ENCODE measurements around the gene GPBAR1. TPM values are rescaled to one million over a fixed set of nuclear protein-coding genes. Genes with fewer than 3 reads are reported as not detected.

Gene GPBAR1
- total RNA-seq, 1 donor from 2014 or later, result under 0.01 TPM

DNA sequence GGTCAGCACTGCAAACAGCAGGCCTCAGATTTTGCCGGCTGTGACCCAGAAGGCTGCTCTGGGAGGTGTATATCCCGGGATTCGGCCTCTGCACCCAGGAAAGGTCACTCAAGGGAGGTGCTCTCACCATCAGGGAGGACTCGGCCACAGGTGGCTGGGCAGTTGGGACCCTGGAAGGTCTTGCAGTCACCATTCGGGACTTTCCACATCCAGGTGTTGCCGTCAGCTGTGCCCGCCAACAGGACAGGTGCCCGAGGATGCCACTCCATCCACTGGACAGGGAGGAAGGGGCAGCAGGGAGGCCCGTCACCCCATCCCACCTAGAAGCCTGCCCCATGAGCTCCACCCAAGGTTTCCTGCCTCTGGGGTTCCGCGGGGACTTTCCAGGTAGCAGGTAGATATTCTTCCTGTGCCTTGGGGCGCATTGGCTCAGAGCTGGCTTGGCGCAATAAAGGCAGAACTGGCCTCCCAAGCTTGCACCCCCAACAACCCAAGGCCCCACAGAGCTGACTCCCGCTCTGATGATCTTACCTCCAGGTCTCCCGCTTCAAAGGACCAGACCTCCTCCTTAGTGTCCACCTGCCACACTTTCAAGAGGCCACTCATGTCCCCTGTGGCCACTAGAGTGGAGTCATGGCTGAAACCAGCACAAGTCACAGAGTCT, 5.6 kb downstream of the GPBAR1 start:
- H3K27me3 ChIP-seq (ENCODE audit: control insufficient read depth, insufficient read depth, low read length), result no peaks in the 10 kb centered on the region
- H3K4me3 ChIP-seq (ENCODE audit: low read depth, low read length), result no peak overlapping the region
- FAIRE-seq, result no peak
- TF ChIP-seq, protein P1, sequence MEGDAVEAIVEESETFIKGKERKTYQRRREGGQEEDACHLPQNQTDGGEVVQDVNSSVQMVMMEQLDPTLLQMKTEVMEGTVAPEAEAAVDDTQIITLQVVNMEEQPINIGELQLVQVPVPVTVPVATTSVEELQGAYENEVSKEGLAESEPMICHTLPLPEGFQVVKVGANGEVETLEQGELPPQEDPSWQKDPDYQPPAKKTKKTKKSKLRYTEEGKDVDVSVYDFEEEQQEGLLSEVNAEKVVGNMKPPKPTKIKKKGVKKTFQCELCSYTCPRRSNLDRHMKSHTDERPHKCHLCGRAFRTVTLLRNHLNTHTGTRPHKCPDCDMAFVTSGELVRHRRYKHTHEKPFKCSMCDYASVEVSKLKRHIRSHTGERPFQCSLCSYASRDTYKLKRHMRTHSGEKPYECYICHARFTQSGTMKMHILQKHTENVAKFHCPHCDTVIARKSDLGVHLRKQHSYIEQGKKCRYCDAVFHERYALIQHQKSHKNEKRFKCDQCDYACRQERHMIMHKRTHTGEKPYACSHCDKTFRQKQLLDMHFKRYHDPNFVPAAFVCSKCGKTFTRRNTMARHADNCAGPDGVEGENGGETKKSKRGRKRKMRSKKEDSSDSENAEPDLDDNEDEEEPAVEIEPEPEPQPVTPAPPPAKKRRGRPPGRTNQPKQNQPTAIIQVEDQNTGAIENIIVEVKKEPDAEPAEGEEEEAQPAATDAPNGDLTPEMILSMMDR (IDR thresholded peaks at IDR 0.05; ENCODE audit: insufficient read depth, low read length, severe bottlenecking), result no peak
- DNase-seq (ENCODE audit: low read depth), result no peak
- H3K36me3 ChIP-seq (ENCODE audit: control insufficient read depth, insufficient read depth, low read length), result peaks cover 21% of the 10 kb centered on the region

DNA sequence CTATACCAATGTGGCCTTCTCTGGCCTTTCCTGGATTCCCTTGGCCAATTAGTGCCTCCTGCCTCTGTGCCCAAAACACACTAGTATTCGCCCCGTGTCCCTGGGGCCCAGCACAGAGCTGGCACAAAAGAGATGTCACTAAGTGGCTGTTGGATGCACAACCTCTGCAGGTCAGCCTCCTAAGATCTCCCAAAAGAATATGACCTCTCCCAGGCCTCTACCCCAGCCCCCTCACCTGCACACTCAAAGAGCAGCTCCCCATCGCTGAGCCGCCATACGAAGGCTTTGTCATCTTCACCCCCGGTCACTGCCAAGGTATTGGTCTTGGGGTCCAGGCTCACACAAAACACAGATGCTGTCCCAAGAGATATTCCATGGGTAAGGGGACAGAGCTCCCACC, 6.4 kb downstream of the GPBAR1 start:
- Histone ChIP-seq H3K4me3 (ENCODE audit: low read depth, low read length) (no peak overlapping the region), H3K27me3 (ENCODE audit: control insufficient read depth, insufficient read depth, low read length) (no peaks in the 10 kb centered on the region), H3K36me3 (ENCODE audit: control insufficient read depth, insufficient read depth, low read length) (peaks cover 21% of the 10 kb centered on the region)
- FAIRE-seq (no peak), DNase-seq (ENCODE audit: low read depth) (no peak)
- TF ChIP-seq, protein P1 (IDR thresholded peaks at IDR 0.05; ENCODE audit: insufficient read depth, low read length, severe bottlenecking), result no peak

DNA sequence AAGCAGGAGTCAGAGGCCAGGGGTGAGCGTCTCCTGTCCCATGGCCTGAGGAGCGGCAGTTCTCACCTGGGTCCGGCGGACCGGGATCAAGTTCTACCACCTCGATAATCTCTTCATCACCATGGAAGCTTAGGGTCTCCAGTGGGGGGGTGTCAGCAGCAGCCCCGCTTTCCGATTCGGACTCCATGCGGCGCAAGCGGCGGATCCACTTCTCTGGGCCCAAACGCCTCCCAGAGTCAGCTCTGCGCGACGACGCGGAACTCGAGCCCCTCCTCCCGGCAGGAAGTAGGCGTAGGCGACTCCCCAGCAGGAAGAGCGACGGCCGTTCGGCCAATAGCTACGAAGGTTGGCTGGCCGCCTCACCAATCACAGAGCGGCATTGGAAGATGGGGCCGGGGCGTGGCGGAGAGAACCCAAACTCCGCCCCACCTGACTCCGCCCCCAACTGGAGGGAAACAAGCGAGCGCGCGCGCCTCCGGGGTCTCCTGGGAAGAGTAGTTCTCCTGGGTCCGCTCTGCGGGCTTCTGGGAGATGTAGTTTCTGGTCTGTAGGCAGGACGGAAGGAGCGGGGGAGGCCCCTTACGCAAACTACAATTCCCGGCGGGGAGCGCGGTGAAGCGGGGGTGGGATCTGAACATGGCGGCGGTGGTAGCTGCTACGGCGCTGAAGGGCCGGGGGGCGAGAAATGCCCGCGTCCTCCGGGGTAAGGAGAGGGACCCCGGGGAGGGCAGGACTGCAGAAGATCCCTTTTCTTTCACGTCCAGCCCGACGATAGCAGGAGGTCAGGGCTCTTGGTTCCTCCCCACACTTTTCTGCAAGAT, 9.3 kb downstream of the GPBAR1 start, which contains the start of the genes AAMP and PNKD:
Gene AAMP, minus strand, starts transcription at position 238 of the 821 bp plus-strand sequence. Its CDS starts 51 bp downstream, at position 187.
Gene PNKD, plus strand, starts transcription at position 620 of the 821 bp plus-strand sequence. Its CDS starts 17 bp downstream, at position 637.
- DNase-seq (ENCODE audit: low read depth) (peak; percentile 94), FAIRE-seq (no peak)
- Histone ChIP-seq H3K36me3 (ENCODE audit: control insufficient read depth, insufficient read depth, low read length) (peaks cover 21% of the 10 kb centered on the region), H3K4me3 (ENCODE audit: low read depth, low read length) (peak within 1 kb of the TSS; percentile 98), H3K27me3 (ENCODE audit: control insufficient read depth, insufficient read depth, low read length) (no peaks in the 10 kb centered on the region)
- TF ChIP-seq, protein P1 (IDR thresholded peaks at IDR 0.05; ENCODE audit: insufficient read depth, low read length, severe bottlenecking), result peak; percentile 14

DNA sequence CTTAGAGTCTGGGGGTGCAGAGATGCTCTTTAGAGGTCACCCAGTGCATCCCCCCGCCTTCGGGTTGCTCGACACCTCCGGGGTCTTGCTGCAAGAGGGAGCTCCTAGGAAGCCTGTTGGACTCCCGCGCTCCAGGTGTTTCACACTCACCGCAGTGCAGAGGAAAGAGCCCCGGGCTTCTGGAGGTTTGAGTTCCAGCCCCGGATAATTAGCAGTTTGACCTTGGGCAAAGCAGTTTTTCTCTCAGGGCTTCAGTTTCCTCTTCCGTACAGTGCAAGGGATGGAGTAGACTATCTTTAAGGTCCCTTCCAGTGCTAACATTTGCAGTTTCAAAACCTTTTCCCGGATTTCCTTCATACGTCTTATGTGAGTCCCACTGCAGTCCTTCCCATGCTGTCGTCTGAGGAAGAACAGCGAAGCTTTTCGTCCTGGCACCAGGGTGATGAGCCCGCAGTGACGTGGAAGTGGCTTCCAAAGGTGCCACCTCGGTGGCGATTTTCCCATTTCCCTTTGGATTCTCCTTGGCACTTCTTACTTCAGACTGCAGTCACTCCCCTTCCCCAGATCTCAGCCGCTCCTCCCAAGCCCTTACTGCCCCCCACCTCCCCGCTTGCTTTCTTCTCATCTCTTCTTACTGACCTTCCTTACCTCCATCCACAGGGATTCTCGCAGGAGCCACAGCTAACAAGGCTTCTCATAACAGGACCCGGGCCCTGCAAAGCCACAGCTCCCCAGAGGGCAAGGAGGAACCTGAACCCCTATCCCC, 10.1 kb downstream of the GPBAR1 start:
- FAIRE-seq (no peak), DNase-seq (ENCODE audit: low read depth) (peak; percentile 50)
- H3K27me3 ChIP-seq (ENCODE audit: control insufficient read depth, insufficient read depth, low read length), result no peaks in the 10 kb centered on the region
- TF ChIP-seq, protein P1 (IDR thresholded peaks at IDR 0.05; ENCODE audit: insufficient read depth, low read length, severe bottlenecking), result no peak
- peak overlapping the region; percentile 84 for H3K4me3 ChIP-seq (ENCODE audit: low read depth, low read length)
- peaks cover 25% of the 10 kb centered on the region for H3K36me3 ChIP-seq (ENCODE audit: control insufficient read depth, insufficient read depth, low read length)

DNA sequence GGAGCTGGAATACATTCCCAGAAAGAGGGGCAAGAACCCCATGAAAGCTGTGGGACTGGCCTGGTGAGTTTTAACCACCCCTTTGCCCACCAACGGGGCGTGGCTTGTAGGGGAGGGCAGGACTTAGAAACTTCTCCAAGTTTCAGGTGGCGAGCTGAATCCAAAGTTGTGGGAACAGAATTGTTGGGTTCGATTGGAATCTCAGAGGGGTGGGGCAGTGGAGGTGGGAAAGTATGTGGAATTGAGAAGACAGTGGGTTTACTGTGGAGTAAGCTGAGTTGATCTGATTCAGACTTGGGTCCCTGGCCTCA, 10.6 kb downstream of the GPBAR1 start:
- FAIRE-seq, result no peak
- TF ChIP-seq, protein P1 (IDR thresholded peaks at IDR 0.05; ENCODE audit: insufficient read depth, low read length, severe bottlenecking), result no peak
- H3K27me3 ChIP-seq (ENCODE audit: control insufficient read depth, insufficient read depth, low read length), result no peaks in the 10 kb centered on the region
- H3K36me3 ChIP-seq (ENCODE audit: control insufficient read depth, insufficient read depth, low read length), result peaks cover 26% of the 10 kb centered on the region
- DNase-seq (ENCODE audit: low read depth), result peak; percentile 46
- peak overlapping the region; percentile 84 for H3K4me3 ChIP-seq (ENCODE audit: low read depth, low read length)
